Nucleus accumbens (tissue), 56 donors: Measurements from ENCODE around the gene MBD5.

ENCODE experiments used
- DNase-seq, 56 donors: peaks; one replicate each; lab custom pipeline; 2025; lab: John Stamatoyannopoulos, UW

Gene MBD5

GRCh38 chr2:148282201-148282600 lies 261.3 kb downstream of the MBD5 start:
- DNase-seq = no peak

- DNase-seq = no peak
Observed at GRCh38 chr2:148292431-148292830, 271.5 kb downstream of the MBD5 start.

GRCh38 chr2:148298196-148298595 lies 277.3 kb downstream of the MBD5 start:
- no peak for DNase-seq

GRCh38 chr2:148299616-148300015 lies 278.7 kb downstream of the MBD5 start:
- no peak for DNase-seq

- no peak for DNase-seq
Observed at GRCh38 chr2:148300544-148300943, 279.7 kb downstream of the MBD5 start.

- no peak for DNase-seq
Observed at GRCh38 chr2:148301362-148301761, 280.5 kb downstream of the MBD5 start.

- DNase-seq = no peak
Observed at GRCh38 chr2:148302526-148302925, 281.6 kb downstream of the MBD5 start.

GRCh38 chr2:148303161-148303560 lies 282.3 kb downstream of the MBD5 start:
- DNase-seq = peak in 1 of 56 donors; percentile 0

GRCh38 chr2:148305476-148305875 lies 284.6 kb downstream of the MBD5 start:
- DNase-seq = no peak

- DNase-seq = no peak
Observed at GRCh38 chr2:148306027-148306426, 285.1 kb downstream of the MBD5 start.

- DNase-seq = no peak
Observed at GRCh38 chr2:148317598-148317997, 296.7 kb downstream of the MBD5 start.

GRCh38 chr2:148338541-148338940 lies 317.6 kb downstream of the MBD5 start:
- no peak for DNase-seq

- DNase-seq = no peak
Observed at GRCh38 chr2:148342086-148342485, 321.2 kb downstream of the MBD5 start.

- DNase-seq = no peak
Observed at GRCh38 chr2:148350199-148350598, 329.3 kb downstream of the MBD5 start.

- no peak for DNase-seq
Observed at GRCh38 chr2:148351437-148352143, 330.7 kb downstream of the MBD5 start.

- DNase-seq = no peak
Observed at GRCh38 chr2:148358375-148358774, 337.5 kb downstream of the MBD5 start.

GRCh38 chr2:148360662-148361061 lies 339.8 kb downstream of the MBD5 start:
- DNase-seq = no peak

- no peak for DNase-seq
Observed at GRCh38 chr2:148362144-148362796, 341.4 kb downstream of the MBD5 start.

GRCh38 chr2:148375214-148375613 lies 354.3 kb downstream of the MBD5 start:
- no peak for DNase-seq

- no peak for DNase-seq
Observed at GRCh38 chr2:148391324-148391723, 370.4 kb downstream of the MBD5 start.

- DNase-seq = no peak
Observed at GRCh38 chr2:148402786-148403185, 381.9 kb downstream of the MBD5 start.

- no peak for DNase-seq
Observed at GRCh38 chr2:148410899-148411298, 390.0 kb downstream of the MBD5 start.
